Midbrain (tissue), 1 donor: ENCODE measurements around the gene ADPRHL1.
"Not testable (repeated sequence)": the region's sequence is repeated elsewhere in the genome, so short reads cannot be mapped to it uniquely, and the experiment has no call there.

Experiments
- DNase-seq: peaks from one replicate; lab custom pipeline; 2025; lab: John Stamatoyannopoulos, UW

ADPRHL1 gene

GRCh38 chr13:113477724-113478123 is 24.4 kb upstream of the ADPRHL1 start:
- no peak for DNase-seq

DNA sequence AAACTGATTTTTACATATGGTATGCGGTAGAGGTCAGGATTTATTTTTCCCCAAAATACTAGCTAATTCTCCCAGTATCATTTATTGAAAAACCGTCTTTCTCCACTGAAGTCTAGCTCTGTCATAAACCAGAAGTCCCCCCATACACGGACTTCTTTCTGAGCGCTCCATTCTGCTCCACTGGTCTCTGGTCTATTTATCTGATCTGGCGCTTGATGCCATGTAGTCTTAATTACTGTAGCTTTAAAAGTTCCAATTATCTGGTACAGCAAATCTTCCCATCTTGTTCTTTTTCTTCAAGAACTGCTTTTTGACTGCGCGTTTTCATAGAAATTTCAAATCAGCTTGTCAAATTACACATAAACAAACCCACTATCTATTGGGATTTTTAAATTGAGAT is 23.5 kb upstream of the ADPRHL1 start:
- DNase-seq, result no peak

- DNase-seq, result no peak
Measured at GRCh38 chr13:113475911-113476310, 22.6 kb upstream of the ADPRHL1 start.

DNA sequence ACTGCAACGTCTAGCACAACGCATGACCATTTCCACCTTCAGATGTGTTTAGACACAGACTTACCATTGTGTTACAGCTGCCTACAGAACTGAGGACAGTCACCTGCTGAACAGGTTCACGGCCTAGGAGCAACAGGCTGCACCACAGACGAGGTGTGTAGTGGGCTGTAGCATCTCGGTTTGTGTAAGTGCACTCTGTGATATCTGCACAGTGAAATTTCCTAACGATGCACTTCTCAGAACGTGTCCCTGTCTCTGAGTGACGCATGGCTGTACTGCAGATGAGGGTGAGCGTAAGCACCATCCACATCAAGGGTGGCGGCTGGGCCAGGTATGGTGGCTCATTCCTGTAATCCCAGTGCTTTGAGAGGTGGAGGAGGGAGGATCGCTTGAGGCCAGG is 22.0 kb upstream of the ADPRHL1 start:
- no peak for DNase-seq

GRCh38 chr13:113474179-113474578 is 20.9 kb upstream of the ADPRHL1 start:
- no peak for DNase-seq

DNA sequence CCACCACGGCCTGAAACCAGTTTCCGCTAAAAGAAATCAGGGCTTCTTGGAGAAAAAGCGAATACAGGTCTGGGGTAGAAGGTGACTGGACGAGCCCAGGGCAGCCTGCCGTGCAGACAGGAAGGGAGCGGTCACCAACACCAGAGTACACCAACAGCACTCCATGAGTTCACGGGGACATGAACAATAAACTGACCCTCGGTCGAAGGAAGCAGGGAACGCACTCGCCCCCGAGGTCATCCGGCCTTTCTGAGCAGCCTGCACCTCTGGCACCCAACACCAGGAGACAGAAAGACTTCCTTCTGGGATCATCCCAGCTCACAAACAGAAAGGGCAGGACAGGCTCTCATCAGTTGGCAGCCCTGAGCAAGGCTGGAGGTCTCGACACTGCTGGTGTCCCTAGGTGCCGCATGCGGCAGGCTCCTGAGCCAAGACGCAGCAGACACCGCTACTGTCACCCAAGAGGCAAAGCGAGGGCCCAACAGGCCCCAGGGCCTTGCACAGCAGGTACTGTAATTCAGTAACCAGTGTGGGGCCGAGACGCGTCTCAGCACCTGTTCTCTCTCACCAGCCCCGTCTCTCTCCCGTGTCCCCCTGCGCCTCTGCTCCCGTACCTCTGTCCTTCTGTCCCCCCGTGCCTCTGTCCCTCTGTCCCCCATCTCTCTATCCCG is 19.2 kb upstream of the ADPRHL1 start:
- no peak for DNase-seq

DNA sequence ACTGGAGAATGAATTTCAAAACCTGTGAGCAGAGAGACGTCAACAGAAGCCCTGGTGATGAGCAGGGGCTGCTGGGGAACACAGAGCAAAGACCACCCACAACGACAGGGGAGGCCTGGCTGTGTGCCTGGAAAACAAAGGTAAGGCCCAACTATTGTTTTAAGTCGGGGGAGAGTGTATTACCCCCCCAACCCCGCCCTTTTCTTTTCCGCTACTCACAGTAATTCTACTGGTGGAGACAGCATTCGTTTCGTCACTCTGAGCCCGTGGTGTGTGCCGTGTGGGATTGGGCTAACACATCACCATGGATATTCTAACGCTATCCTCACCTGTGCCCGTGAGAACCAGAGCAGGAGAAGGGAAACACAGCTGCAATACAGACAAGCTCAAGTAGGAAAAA is 18.6 kb upstream of the ADPRHL1 start:
- DNase-seq, result no peak

DNA sequence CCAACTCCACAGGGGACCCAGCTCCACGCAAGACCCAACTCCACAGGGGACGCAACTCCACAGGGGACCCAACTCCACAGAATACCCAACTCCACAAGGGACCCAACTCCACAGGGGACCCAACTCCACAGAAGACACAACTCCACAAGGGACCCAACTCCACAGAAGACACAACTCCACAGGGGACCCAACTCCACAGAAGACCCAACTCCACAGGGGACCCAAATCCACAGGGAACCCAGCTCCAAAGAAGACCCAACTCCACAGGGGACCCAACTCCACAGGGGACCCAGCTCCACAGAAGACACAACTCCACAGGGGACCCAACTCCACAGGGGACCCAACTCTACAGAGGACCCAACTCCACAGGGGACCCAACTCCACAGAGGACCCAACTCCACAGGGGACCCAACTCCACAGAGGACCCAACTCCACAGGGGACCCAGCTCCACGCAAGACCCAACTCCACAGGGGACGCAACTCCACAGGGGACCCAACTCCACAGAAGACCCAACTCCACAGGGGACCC is 17.4 kb upstream of the ADPRHL1 start:
- not testable (repeated sequence) for DNase-seq

- no peak for DNase-seq
Measured at GRCh38 chr13:113470073-113470472, 16.8 kb upstream of the ADPRHL1 start.

- no peak for DNase-seq
Measured at GRCh38 chr13:113469582-113469981, 16.3 kb upstream of the ADPRHL1 start.

GRCh38 chr13:113468472-113469201 is 15.3 kb upstream of the ADPRHL1 start:
- no peak for DNase-seq

DNA sequence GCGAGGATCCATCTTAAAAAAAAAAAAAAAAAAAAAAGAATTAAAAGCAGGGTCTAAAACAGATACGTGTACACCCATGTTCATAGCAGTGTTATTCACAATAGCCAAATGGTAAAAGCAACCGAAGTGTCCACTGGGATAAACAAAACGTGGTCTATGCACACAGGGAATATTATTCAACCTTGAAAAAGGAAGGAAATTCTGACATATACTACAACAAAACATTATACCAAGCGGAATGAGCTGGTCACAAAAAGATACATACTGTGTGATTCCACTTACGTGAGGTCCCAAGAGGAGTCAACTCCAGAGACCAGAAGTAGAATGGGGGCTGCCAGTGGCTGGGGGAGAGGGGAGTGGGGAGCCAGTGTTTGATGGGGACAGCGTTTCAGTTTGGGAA is 14.7 kb upstream of the ADPRHL1 start:
- DNase-seq, result no peak

DNA sequence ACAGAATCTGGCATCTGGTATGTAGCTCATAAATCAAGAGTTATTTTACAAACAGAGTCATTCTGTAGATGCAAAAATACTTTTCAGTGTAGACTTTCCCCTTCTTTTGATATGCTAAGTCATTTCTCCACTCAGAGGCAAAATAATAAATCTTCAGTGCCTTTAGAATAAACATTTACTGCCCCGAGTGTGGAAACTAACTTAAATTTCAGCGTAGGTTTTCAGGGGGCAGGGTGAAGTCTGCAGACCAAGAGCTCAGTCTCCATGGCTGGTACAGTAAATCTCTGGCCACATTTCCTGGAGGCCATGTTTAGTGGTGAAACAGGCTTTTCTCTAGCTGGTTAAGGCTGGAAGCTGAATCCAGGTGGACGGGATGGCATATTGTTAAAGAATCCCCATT is 13.1 kb upstream of the ADPRHL1 start:
- DNase-seq, result no peak

DNA sequence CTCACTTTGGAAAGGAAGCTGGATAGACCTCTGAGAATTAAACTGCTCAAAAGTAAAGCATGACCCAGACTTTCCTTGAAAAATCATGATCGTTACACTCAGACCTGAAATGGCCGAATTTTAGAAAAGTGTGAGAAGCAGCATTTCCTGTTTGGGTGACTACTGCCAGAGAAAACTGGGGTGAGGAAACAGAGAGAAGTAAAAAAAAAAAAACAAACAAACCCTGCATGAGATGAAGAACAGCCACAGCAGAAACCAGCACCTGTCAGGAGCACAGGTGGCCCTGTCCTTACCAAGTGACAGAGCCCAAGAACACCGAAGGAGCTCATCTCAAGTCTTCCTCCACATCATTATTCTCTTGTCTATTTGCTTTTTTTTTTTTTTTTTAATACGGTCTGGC is 12.0 kb upstream of the ADPRHL1 start:
- no peak for DNase-seq

- DNase-seq, result no peak
Measured at GRCh38 chr13:113464476-113464875, 11.2 kb upstream of the ADPRHL1 start.

GRCh38 chr13:113461022-113461751 is 7.9 kb upstream of the ADPRHL1 start:
- DNase-seq, result no peak

GRCh38 chr13:113460599-113460998 is 7.3 kb upstream of the ADPRHL1 start:
- DNase-seq, result no peak

DNA sequence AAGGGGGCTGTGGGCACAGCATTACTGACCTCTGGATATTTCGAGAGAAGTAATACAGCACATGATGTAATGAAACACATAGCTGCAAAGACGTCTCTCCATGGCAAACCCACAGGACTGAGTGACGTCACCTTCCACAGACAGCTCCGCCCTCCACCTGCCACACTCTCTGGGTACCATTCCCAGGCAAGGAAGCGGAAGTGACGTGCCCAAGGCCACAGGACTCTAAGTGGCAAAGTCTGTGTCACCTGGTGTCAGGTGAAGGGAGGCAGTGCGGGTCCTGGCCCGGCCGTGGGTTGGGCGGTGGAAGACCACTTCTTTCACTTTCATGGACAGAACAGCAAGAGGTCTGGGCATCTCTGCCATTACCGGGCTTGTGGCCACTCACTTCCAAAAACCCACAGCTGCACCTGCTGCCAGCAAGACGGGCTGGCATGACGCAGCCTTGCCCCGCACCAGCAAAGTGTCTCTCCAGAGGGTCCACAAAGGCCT is 6.8 kb upstream of the ADPRHL1 start:
- DNase-seq, result no peak

GRCh38 chr13:113458253-113459065 is 5.2 kb upstream of the ADPRHL1 start:
- DNase-seq, result no peak

GRCh38 chr13:113457510-113457909 is 4.2 kb upstream of the ADPRHL1 start:
- DNase-seq, result no peak

- DNase-seq, result no peak
Measured at GRCh38 chr13:113456116-113456702, 2.9 kb upstream of the ADPRHL1 start.
